HG03575 (cell line): ENCODE data around the gene EPHA4.

Experiments used
- ATAC-seq: cut with Tn5 transposase; IDR thresholded peaks from one replicate; pipeline ENCODE4 v1.9.1; 2021; ENCODE audit not compliant: unreplicated experiment, insufficient number of reproducible peaks, low FRiP score; ENCODE audit errors: extremely low read depth

Gene EPHA4

DNA sequence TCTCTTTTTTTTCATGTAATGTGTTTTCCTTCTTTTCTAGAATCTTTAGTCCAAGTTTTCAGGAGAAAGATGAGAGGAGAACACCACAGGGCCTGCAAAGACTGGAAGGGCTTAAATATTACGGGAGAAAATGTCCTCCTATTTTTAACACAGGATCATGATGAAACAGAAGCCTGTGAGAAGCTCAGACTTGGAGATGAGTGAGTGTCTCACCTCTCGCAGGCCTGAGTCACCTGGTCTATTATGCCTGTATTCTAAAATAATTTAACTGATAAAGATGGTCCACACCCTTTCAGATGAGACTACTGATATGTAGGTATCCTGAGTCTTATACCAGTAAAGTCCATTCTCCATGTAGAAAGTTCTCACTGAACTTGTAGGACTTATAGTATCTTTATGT is 143.2 kb downstream of the EPHA4 start:
- no peak for ATAC-seq

- no peak for ATAC-seq
These were observed 145.2 kb downstream of the EPHA4 start for GRCh38 chr2:221426929-221427328.

- no peak for ATAC-seq
These were observed 146.2 kb downstream of the EPHA4 start for GRCh38 chr2:221425891-221426290.

- ATAC-seq = no peak
These were observed 146.8 kb downstream of the EPHA4 start for GRCh38 chr2:221425353-221425752.

GRCh38 chr2:221423210-221423804 is 148.8 kb downstream of the EPHA4 start:
- ATAC-seq = no peak

DNA sequence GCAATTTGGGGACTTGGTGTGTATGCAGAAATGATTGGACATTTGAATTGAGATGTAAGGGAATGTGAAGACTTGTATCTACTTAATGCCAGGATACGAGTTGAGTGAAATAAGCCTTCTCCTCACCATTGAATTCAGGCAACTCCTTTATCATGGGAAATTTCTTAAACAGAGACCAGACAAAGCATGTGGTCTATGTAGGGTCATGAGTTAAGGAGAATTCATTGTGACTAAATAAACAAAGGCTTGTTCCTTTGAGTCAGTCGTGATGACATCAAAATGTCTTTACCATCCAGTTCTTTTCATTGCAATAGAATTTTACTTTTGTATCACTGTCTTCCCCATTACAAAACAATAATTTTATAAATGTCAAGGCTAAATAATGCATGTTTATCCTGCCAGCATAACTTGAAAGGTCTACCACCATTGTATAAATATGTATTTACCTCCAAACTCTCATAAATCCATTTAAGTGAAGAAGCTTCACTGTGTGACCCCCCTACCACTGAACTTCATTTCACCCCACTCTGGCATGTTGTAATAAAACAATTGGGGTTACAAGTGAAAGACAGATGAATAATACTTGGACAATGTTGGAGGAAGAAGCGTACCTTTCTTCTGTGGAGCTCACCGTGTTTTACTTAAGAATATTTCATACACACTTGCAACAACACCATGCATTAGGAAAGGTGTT is 149.4 kb downstream of the EPHA4 start:
- no peak for ATAC-seq

DNA sequence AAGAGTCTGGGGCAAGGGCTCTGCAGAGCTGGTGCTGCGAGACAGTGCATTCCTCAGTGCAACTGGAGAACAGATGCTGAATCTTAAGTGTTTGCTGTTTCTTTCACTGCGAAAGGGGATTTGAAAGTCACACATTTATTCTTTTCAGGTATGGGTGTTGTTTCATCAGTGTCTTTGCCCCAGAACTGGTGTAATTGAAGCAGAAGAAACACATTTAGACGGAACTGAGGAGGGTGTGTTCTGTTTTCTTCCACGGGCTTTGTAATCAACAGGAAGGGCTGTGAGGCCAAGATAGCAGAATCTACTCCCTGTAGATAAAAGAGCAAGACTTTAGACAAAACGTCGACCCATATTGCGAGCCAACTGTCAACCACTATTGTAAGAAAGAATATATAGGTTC is 151.9 kb downstream of the EPHA4 start:
- no peak for ATAC-seq

- no peak for ATAC-seq
These were observed 156.3 kb downstream of the EPHA4 start for GRCh38 chr2:221415789-221416188.

DNA sequence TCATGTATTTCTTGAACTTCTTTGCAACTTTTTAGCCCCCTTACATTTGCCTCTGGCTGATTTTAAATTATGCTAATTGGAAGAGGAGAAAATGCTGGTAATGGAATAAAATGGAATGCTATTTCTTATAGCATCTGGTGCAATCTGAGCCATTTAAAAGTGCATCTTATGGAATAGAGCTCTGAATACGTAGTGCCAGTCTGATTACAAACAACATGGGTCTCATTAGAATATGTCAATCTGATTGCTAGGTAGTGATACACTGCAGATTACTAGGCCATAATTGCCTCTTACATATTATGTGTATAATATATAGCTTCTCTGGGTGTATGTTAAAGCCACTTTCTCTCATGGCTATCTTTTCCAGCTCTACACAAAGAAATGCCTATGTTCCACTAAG is 159.1 kb downstream of the EPHA4 start:
- ATAC-seq = no peak

DNA sequence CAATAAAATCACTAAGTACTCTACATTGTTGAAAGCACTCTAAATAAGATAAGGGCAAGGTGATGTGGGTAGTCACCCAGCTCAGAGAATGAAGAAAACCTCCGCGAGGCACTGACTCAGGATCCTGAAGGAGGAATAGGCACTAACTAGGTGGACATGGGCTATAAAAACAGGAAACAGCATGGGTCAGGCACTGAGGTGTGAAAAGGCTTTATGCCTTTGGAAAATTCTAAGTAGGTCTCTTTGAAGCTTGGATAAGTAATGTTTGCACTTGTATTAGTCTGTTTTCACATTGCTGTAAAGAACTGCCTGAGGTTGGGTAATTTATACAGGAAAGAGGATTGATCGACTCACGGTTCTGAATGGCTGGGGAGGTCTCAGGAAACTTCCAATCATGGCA is 161.6 kb downstream of the EPHA4 start:
- no peak for ATAC-seq

- ATAC-seq = no peak
These were observed 164.3 kb downstream of the EPHA4 start for GRCh38 chr2:221407765-221408164.

DNA sequence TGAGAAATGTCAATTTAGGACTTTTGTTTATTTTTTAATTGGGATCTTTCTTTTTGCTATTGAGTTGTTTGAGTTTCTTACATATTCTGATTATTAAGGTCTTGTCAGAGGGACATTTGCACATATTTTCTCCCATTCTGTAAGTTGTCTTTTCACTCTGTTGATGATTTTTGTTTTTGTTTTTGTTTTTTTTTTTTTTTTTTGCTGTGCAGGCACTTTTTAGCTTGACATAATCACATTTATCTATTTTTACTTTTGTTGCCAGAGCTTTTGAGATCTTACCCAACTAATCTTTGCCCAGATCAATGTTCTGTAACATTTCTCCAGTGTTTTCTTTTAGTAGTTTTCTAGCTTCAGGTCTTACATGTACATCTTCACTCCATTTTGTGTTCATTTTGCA is 166.6 kb downstream of the EPHA4 start:
- ATAC-seq = no peak

DNA sequence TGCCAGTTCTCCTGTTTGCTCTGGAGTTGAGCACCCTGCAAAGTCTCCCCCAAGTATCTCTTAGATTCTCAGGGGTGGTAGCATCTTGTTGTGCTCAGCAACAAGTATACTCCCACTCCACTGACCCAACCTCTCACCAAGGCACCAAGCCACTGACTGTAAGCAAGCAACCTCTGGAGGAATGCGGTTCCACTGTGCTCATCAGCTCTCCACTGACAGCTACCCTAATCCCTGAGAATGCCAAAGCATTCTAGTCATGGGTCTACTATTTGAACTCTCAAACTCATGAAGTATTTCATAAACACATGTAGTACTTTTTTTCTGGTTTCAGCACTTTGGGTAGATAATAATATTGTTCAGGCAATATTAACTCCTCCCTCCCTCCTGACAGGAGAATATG is 170.0 kb downstream of the EPHA4 start:
- ATAC-seq = no peak

DNA sequence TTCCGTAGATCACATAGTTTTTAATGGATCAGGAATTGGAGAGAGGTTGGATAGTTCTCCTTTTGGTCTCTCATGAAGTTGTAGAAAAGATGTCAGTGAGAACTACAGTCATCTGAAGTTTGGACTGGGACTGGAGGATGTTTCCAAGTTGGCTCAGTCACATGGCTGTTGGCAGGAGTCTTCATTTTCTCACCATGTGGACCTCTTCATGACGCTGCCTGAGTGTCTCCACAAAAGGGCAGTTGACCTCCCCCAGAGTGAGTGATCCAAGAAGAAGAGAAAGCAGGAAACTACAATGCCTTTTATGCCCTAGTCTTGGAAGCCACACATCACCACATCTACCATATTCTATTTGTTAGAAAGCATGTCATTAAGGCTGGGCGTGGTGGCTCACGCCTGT is 171.7 kb downstream of the EPHA4 start:
- ATAC-seq = no peak

DNA sequence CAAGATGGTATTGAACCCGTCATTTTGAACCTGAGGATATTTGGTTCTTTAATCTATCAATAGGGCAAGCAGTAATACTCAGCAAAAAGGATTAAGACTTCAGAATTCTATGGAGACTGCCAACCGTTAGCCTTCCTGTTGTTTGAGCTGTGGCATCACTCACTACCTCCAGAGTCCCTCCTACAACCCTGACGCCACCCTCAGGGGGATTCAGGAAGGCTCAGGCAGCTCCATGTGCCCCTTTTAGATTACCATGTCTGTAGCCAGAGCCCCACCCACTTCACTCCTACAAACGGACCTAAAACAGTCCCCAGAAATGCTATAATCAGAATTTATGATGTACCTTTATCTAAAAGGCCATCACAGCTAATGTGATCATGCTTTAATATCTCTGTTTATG is 172.9 kb downstream of the EPHA4 start:
- no peak for ATAC-seq

- no peak for ATAC-seq
These were observed 174.9 kb downstream of the EPHA4 start for GRCh38 chr2:221397187-221397586.

DNA sequence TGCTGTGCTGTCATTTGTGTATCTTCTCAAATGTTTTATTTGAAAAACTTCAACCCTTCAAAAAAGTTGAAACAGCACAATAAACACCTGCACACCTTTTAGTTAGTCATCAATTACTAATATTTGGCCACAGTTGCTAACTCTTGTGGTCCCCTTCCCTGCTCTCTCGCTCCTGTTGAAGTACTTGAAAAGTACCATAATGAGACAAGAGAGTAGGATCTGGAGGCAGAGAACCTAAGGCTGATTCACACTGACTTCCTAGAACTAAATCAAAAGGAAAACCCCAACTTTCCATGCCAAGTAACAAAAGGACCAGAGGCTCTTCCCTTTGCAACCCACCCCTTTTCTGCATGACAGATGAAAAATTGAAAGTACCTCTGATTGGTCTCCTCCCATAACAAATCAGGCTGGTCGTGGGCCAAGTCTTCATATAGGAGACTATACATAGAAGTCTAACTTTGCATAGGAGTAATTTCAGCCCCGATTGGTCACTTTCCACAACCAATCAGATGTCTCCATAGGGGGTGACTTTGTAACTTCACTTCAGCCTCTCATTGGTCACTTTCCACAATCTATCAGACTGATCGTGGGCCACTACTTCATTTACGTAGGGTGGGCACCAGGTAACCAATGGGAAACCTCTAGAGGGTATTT is 179.7 kb downstream of the EPHA4 start:
- ATAC-seq = no peak

- ATAC-seq = no peak
These were observed 181.2 kb downstream of the EPHA4 start for GRCh38 chr2:221390878-221391277.

DNA sequence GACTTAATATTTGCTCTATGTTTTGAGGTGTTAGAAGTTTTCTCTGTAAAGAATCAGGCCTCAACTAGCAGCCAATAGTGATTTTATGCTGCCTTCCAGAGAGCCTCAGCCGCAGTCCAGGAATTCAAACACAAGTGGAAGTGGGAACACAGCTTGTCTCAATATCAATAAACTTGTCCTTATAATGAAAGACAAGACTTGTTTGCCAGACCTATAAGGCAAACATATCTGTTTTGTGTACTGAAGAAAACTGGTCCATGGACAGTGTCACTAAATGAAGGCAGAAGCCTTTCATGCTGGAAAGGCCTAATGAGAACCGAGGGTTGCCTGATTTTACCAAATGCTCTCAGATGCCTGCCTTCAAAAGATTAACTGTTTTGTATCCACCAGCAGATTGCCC is 182.2 kb downstream of the EPHA4 start:
- ATAC-seq = no peak

DNA sequence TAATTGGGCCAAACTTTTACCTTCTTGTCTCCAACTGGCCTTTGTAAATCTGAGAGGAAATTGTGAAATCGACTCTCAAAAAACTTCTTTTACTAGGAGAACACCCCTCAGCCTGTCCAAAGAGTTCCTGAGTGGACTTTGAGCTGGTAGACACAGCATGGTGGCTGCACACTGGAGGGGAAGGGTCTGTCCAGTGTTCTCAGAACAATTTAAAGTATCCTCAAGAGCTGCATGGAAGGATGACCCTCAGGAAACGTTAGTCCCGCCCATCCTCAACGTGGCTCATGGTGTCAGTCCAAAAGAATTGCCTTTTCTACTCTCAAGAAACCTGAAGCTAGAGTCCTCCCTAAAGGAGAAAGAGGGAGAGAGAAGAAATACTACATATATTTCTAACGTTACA is 182.7 kb downstream of the EPHA4 start:
- ATAC-seq = no peak

DNA sequence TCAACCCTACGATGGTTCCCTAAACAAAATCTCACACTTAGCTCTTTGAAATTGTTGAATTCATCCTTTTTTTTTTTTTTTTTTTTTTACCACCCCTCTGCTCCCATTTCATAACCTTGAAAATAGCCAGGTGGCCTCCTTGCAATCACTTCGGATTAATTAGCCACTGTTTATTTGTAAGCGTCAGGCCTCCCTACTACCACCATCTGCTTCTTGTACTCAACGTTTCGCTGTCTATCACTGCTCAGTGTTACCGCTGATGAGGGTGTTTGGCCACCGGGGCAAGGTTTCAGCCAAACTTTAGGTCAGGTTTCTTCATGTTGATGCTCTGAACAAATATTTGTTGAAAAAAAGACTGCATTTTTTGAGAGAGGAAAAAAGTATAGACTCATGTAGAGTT is 183.2 kb downstream of the EPHA4 start:
- no peak for ATAC-seq
